Measurements from ENCODE around the gene FOSL1. TPM values are rescaled to one million over a fixed set of nuclear protein-coding genes. Genes with fewer than 3 reads are reported as not detected.
A peak's percentile ranks its signal among the peaks of the same experiment; 100 is the strongest.

FOSL1 gene
- total RNA-seq, 1 donor from 2014 or later: 31.7 TPM

DNA sequence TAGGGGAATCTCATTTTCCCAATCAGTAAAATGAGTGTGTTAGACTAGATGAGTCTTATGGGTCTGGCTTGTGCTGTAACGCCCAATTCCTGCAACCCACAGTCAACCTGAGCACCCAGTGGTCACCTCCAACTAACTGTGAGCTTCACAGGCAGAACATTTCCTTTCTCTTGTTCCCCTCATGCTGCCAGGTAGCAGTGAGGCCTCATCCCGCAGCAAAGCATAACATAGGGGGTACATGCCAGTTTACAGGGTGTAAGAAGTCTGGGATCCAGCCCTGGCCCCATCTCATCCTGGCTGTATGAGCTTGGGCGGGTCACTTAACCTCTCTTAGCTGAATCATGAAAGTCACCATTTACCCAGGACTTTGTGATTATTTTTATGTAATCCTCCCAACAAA, 31.3 kb downstream of the FOSL1 start:
- H3K27ac Mint-ChIP-seq: no peak overlapping the region
- DNase-seq (ENCODE audit: low spot score): no peak
- intact Hi-C loops (cut with micrococcal nuclease): no loop called here

GRCh38 chr11:65868076-65868667, 32.0 kb downstream of the FOSL1 start:
- Mint-ChIP-seq H3K4me1 (ENCODE audit: low read depth) (peaks cover 14% of the 10 kb centered on the region), H3K9me3 (no peaks in the 10 kb centered on the region), H3K4me3 (no peak overlapping the region), H3K36me3 (ENCODE audit: low read depth) (peaks cover 21% of the 10 kb centered on the region), H3K27ac (no peak overlapping the region), H3K27me3 (ENCODE audit: insufficient read depth) (peaks cover 1% of the 10 kb centered on the region)
- intact Hi-C loops (cut with micrococcal nuclease): no loop called here
- DNase-seq (ENCODE audit: low spot score): no peak

More for the DNA sequence above, 31.3 kb downstream of the FOSL1 start:
- Mint-ChIP-seq H3K27me3 (ENCODE audit: insufficient read depth) (peaks cover 1% of the 10 kb centered on the region), H3K4me3 (no peak overlapping the region), H3K36me3 (ENCODE audit: low read depth) (peaks cover 17% of the 10 kb centered on the region), H3K9me3 (no peaks in the 10 kb centered on the region), H3K4me1 (ENCODE audit: low read depth) (peaks cover 16% of the 10 kb centered on the region)

- no peak overlapping the region for H3K4me3 Mint-ChIP-seq
- H3K4me1 Mint-ChIP-seq (ENCODE audit: low read depth): peaks cover 14% of the 10 kb centered on the region
- no peaks in the 10 kb centered on the region for H3K9me3 Mint-ChIP-seq
- H3K27ac Mint-ChIP-seq: no peak overlapping the region
- DNase-seq (ENCODE audit: low spot score): no peak
- H3K27me3 Mint-ChIP-seq (ENCODE audit: insufficient read depth): peaks cover 1% of the 10 kb centered on the region
- intact Hi-C loops (cut with micrococcal nuclease): no loop called here
- peaks cover 26% of the 10 kb centered on the region for H3K36me3 Mint-ChIP-seq (ENCODE audit: low read depth)
These were observed 32.7 kb downstream of the FOSL1 start for GRCh38 chr11:65867284-65868071.

GRCh38 chr11:65866509-65867283, 33.5 kb downstream of the FOSL1 start:
- Mint-ChIP-seq H3K4me1 (ENCODE audit: low read depth) (peaks cover 16% of the 10 kb centered on the region), H3K4me3 (no peak overlapping the region), H3K9me3 (no peaks in the 10 kb centered on the region), H3K36me3 (ENCODE audit: low read depth) (peaks cover 28% of the 10 kb centered on the region), H3K27ac (no peak overlapping the region), H3K27me3 (ENCODE audit: insufficient read depth) (peaks cover 1% of the 10 kb centered on the region)
- intact Hi-C loops (cut with micrococcal nuclease): no loop called here
- DNase-seq (ENCODE audit: low spot score): no peak

DNA sequence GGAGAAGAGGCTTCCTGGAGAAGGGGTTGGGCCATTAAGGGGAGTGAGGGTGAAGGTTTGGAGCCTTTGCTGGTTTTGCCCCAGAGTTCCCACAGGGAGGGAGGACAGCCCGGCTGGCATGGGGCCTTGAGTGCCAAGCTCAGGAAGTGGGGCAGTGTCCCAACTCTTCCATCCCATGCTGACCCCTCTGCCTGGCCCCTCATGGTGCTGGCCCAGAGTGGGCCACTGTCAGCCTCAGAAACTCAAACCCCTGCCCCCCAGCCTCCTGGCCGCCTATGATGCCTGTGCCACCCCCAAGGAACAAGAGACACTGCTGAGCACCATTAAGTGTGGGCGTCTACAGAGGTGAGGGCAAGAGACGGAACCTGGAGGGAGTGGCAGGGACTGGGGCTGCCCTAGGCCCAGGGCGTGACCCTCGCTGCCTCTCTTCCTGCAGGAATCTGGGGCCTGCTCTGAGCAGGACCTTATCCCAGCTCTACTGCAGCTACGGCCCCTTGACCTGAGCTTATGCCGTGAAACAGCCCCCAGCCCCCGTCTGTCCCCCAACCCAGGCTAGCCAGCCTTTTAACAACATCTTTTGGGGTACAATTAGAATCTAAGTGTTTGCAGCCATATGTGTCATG, 34.5 kb downstream of the FOSL1 start:
- Mint-ChIP-seq H3K9me3 (no peaks in the 10 kb centered on the region), H3K36me3 (ENCODE audit: low read depth) (peaks cover 28% of the 10 kb centered on the region), H3K27ac (no peak overlapping the region), H3K4me3 (no peak overlapping the region), H3K27me3 (ENCODE audit: insufficient read depth) (no peaks in the 10 kb centered on the region), H3K4me1 (ENCODE audit: low read depth) (peaks cover 11% of the 10 kb centered on the region)
- DNase-seq (ENCODE audit: low spot score): no peak
- intact Hi-C loops (cut with micrococcal nuclease): no loop called here

- Mint-ChIP-seq H3K36me3 (ENCODE audit: low read depth) (peaks cover 30% of the 10 kb centered on the region), H3K4me3 (peak overlapping the region; percentile 31), H3K9me3 (no peaks in the 10 kb centered on the region), H3K27me3 (ENCODE audit: insufficient read depth) (no peaks in the 10 kb centered on the region), H3K4me1 (ENCODE audit: low read depth) (peaks cover 10% of the 10 kb centered on the region), H3K27ac (no peak overlapping the region)
- intact Hi-C loops (cut with micrococcal nuclease): no loop called here
- no peak for DNase-seq (ENCODE audit: low spot score)
These were observed 35.3 kb downstream of the FOSL1 start for GRCh38 chr11:65864706-65865471.

GRCh38 chr11:65863889-65864705, 36.1 kb downstream of the FOSL1 start:
- no peaks in the 10 kb centered on the region for H3K9me3 Mint-ChIP-seq

GRCh38 chr11:65862941-65863888, 37.0 kb downstream of the FOSL1 start:
- H3K27ac Mint-ChIP-seq: no peak overlapping the region
- peaks cover 30% of the 10 kb centered on the region for H3K36me3 Mint-ChIP-seq (ENCODE audit: low read depth)
- H3K27me3 Mint-ChIP-seq (ENCODE audit: insufficient read depth): no peaks in the 10 kb centered on the region

More at GRCh38 chr11:65863889-65864705, 36.1 kb downstream of the FOSL1 start:
- intact Hi-C loops (cut with micrococcal nuclease): no loop called here
- Mint-ChIP-seq H3K4me3 (no peak overlapping the region), H3K36me3 (ENCODE audit: low read depth) (peaks cover 30% of the 10 kb centered on the region), H3K4me1 (ENCODE audit: low read depth) (peaks cover 15% of the 10 kb centered on the region), H3K27me3 (ENCODE audit: insufficient read depth) (no peaks in the 10 kb centered on the region), H3K27ac (no peak overlapping the region)
- DNase-seq (ENCODE audit: low spot score): no peak

GRCh38 chr11:65862191-65862735, 37.9 kb downstream of the FOSL1 start:
- Mint-ChIP-seq H3K9me3 (no peaks in the 10 kb centered on the region), H3K27ac (no peak overlapping the region), H3K27me3 (ENCODE audit: insufficient read depth) (no peaks in the 10 kb centered on the region), H3K4me1 (ENCODE audit: low read depth) (peaks cover 24% of the 10 kb centered on the region), H3K4me3 (peak overlapping the region; percentile 96), H3K36me3 (ENCODE audit: low read depth) (peaks cover 28% of the 10 kb centered on the region)
- DNase-seq (ENCODE audit: low spot score): no peak
- intact Hi-C loops (cut with micrococcal nuclease): no loop called here

More at GRCh38 chr11:65862941-65863888, 37.0 kb downstream of the FOSL1 start:
- Mint-ChIP-seq H3K4me3 (peak overlapping the region; percentile 73), H3K9me3 (no peaks in the 10 kb centered on the region), H3K4me1 (ENCODE audit: low read depth) (peaks cover 24% of the 10 kb centered on the region)
- DNase-seq (ENCODE audit: low spot score): no peak
- intact Hi-C loops (cut with micrococcal nuclease): no loop called here

DNA sequence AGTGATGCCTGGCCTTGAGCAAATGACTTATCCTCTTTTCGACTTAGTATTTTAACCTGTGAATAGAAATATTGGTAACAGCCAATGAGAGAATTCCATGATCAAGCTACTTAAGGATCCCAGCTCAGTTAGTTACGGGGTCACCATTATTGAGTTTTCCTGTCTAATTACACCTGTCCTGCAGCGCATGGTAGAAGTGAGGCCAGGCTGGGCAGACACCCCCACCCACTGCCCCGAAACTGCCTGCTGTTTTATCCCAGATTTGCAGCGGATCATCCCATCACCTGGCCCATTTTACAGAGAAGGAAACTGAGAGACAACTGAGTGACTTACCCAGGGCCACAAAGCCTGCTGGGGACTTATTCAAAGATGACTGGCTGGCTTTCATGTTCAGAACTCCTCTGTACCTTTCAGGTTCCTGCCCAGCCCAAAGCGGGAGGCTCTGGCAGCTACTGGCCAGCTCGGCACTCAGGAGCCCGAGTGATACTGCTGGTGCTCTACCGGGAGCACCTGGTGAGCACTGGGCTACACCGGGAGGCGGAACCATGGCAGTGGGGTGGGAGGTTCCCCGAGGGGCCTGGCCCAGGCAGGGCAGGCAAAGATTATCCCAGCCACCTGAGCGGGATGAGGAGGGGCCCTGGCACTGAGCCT, 38.5 kb downstream of the FOSL1 start:
- no peak for DNase-seq (ENCODE audit: low spot score)
- intact Hi-C loops (cut with micrococcal nuclease): no loop called here
- peaks cover 27% of the 10 kb centered on the region for H3K4me1 Mint-ChIP-seq (ENCODE audit: low read depth)
- no peaks in the 10 kb centered on the region for H3K9me3 Mint-ChIP-seq
- H3K27ac Mint-ChIP-seq: peak overlapping the region; percentile 89
- H3K4me3 Mint-ChIP-seq: peak overlapping the region; percentile 96
- H3K27me3 Mint-ChIP-seq (ENCODE audit: insufficient read depth): no peaks in the 10 kb centered on the region
- H3K36me3 Mint-ChIP-seq (ENCODE audit: low read depth): peaks cover 27% of the 10 kb centered on the region

Data from activated T-helper 1 cell treated with anti-CD3 and anti-CD28 coated beads, Interleukin-12 subunit alpha, Interleukin-12 subunit beta, Interleukin-2, Interleukin-4 antibody, amounts not matched to agents 30 ng/mL and 10 ng/mL and 1 ng/mL, durations not matched to agents 14 hours and 24 hours and 36 hours (primary cell).